ENCODE results near the gene BTG2.

GRCh38 chr1:203325026-203325417 is 19.7 kb downstream of the BTG2 start:
- no peak for TF ChIP-seq EZH2 (IDR thresholded peaks at IDR 0.05; ENCODE audit: borderline replicate concordance, low read length)
- TF ChIP-seq CTCF (IDR thresholded peaks at IDR 0.05; ENCODE audit: low read length) = no peak
